Measurements from ENCODE around the gene TMEM100.
"Not testable (repeated sequence)": the region's sequence is repeated elsewhere in the genome, so short reads cannot be mapped to it uniquely, and the experiment has no call there.

TMEM100 gene

GRCh38 chr17:55683550-55684315 is 38.9 kb downstream of the TMEM100 start:
- DNase-seq = no peak

DNA sequence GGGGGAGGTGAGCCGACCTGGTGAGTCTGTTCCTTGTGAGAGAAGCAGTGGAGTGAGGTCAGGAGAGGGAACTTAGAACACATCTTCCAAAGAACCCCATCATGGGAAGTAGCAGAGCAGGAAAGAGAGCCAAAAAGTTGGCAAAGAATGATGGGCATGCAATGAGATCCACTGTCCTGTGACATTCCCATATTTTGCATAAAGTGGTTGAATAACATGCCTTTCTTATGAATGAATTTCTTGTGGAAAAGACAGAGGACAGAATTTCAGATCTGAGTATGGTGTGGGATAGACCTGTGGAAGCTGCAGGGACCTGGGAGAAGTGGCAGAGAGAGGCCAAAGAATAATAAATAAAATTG is 41.3 kb downstream of the TMEM100 start:
- DNase-seq = no peak

- no peak for DNase-seq
Observed at GRCh38 chr17:55680686-55681341, 41.9 kb downstream of the TMEM100 start.

GRCh38 chr17:55677446-55677845 is 45.2 kb downstream of the TMEM100 start:
- DNase-seq = no peak

DNA sequence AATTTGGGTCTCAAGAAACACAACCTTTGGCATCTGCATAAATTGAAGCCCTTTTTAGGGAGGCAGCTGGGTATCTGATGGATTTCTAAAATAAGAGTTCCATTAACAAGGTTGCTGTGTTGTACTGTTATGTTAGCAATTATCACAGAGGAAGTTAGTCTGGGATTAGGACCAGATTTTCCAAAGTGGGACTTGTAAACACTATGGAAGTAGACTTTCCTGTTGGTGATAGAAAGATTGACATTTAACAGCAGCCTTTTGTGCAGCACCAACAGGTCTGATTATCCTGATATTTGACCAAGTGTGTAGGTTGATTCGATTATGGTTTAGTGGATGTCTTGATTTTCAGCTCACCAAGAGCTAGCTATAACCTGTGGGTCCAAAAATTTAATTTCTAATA is 46.4 kb downstream of the TMEM100 start:
- DNase-seq = no peak

DNA sequence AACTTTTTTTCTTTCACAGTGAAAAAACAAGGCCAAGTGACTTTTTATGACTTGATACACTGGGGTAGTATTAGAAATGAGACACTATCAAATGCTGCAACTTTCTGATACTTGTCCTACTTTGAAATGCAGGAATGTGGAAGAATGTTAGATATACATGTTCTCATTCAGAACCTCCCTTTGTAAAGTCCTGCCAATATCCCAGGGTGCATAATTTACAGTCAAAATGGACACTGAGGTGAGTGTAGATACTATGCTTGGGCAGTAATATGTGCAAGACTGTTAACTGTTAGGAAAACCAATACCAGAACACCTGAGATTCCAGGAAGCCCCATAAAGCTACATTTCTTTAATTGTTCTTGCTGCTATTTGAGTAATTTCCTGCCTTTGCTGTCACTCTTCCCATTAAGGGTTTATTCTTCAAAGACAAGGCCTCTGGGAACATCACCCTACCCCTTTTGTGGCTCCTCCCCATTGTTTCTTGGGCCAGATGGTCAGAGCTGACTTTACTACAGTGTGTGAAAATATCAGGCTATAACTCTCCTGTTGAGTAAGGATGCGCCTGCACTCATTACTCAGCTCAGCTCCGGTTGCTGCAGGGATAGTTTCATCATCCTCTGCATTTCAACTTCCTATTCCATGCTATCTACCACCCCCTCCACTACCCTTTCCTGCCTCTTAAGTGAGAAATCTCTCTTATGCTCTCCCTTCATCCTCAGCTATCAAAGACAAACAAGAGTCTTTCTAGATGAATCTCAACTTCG is 48.7 kb downstream of the TMEM100 start:
- no peak for DNase-seq

- no peak for DNase-seq
Observed at GRCh38 chr17:55672585-55673501, 49.8 kb downstream of the TMEM100 start.

GRCh38 chr17:55672010-55672409 is 50.7 kb downstream of the TMEM100 start:
- DNase-seq = not testable (repeated sequence)
